NOMO-1 treated with DMSO at 0.1 percent for 48 hours (cell line): Measurements from ENCODE around the gene PPP2R5E.
"Not testable (repeated sequence)": the region's sequence is repeated elsewhere in the genome, so short reads cannot be mapped to it uniquely, and the experiment has no call there.

Source experiments
- DNase-seq: peaks from one replicate; lab custom pipeline; 2025; ENCODE audit not compliant: unreplicated experiment; lab: John Stamatoyannopoulos, UW

PPP2R5E gene

GRCh38 chr14:63388766-63389431, 154.3 kb downstream of the PPP2R5E start:
- peak; percentile 40 for DNase-seq

- DNase-seq, result no peak
Measured at GRCh38 chr14:63387711-63388110, 155.5 kb downstream of the PPP2R5E start.

- DNase-seq, result peak; percentile 48
Measured at GRCh38 chr14:63383776-63384367, 159.3 kb downstream of the PPP2R5E start.

- no peak for DNase-seq
Measured at GRCh38 chr14:63378444-63378843, 164.7 kb downstream of the PPP2R5E start.

- DNase-seq, result no peak
Measured at GRCh38 chr14:63375769-63376168, 167.4 kb downstream of the PPP2R5E start.

- not testable (repeated sequence) for DNase-seq
Measured at GRCh38 chr14:63371613-63372012, 171.6 kb downstream of the PPP2R5E start.

GRCh38 chr14:63371033-63371432, 172.1 kb downstream of the PPP2R5E start:
- no peak for DNase-seq

GRCh38 chr14:63367742-63368364, 175.3 kb downstream of the PPP2R5E start:
- no peak for DNase-seq

- no peak for DNase-seq
Measured at GRCh38 chr14:63362389-63362819, 180.8 kb downstream of the PPP2R5E start.

GRCh38 chr14:63361790-63362189, 181.4 kb downstream of the PPP2R5E start:
- no peak for DNase-seq

- no peak for DNase-seq
Measured at GRCh38 chr14:63357841-63358240, 185.3 kb downstream of the PPP2R5E start.

- DNase-seq, result no peak
Measured at GRCh38 chr14:63345826-63346225, 197.4 kb downstream of the PPP2R5E start.

GRCh38 chr14:63344336-63344735, 198.8 kb downstream of the PPP2R5E start:
- no peak for DNase-seq

GRCh38 chr14:63343878-63344277, 199.3 kb downstream of the PPP2R5E start:
- no peak for DNase-seq

- no peak for DNase-seq
Measured at GRCh38 chr14:63342371-63342770, 200.8 kb downstream of the PPP2R5E start.

- DNase-seq, result no peak
Measured at GRCh38 chr14:63328787-63329737, 214.1 kb downstream of the PPP2R5E start.

- DNase-seq, result no peak
Measured at GRCh38 chr14:63326840-63327239, 216.3 kb downstream of the PPP2R5E start.

GRCh38 chr14:63322897-63323573, 220.1 kb downstream of the PPP2R5E start:
- DNase-seq, result no peak

- no peak for DNase-seq
Measured at GRCh38 chr14:63322472-63322871, 220.7 kb downstream of the PPP2R5E start.
